NCI-H510A (cell line): ENCODE results near the gene EDDM3A.
"Not testable (repeated sequence)": the region's sequence is repeated elsewhere in the genome, so short reads cannot be mapped to it uniquely, and the experiment has no call there.

Experiments used
- DNase-seq: peaks from one replicate; lab custom pipeline; 2025; lab: John Stamatoyannopoulos, UW

The EDDM3A gene

DNA sequence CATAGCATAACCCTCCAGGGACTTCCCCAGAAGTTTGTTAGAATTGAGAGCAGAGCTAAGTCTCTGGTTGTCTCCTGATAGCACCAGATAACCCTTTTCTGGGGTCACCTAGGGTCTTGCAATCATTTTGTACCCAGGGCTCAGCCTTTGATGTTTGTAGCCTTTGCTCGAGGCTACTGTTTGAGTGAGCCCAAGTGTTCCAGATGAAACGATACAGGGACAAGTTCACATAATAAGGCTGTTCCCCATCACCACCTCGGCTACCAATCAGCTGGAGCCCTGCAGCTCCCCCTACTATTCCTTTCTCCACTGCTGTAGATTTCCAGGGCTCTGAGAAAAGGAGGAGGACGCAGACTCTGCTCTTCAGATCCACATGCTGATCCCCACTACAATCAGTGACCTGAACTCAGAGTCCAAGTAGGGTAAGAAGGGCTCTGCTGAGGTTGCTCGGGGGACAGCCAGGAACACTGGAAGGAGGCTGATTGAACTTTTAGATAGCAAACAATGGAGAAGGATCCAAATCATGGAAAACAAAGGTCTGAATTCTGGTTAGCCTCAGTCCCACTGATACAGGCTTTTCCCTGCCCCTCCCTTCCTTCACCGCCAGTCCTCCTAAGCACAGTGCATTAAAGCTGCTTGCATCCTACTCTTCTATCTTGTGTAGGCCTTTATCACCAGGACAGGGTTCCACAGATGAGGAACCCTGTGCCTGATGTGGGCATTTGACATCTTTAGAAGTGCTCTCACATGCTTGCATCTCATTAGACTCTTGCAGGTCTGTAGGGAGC lies at the start of gene EDDM3A:
Gene EDDM3A (plus strand): TSS at position 317 of the 788 bp plus-strand sequence. CDS start 1,694 bp downstream, outside the sequence.
- no peak for DNase-seq

- no peak for DNase-seq
These were observed 48.9 kb upstream of the EDDM3A start for GRCh38 chr14:20696764-20697163.

DNA sequence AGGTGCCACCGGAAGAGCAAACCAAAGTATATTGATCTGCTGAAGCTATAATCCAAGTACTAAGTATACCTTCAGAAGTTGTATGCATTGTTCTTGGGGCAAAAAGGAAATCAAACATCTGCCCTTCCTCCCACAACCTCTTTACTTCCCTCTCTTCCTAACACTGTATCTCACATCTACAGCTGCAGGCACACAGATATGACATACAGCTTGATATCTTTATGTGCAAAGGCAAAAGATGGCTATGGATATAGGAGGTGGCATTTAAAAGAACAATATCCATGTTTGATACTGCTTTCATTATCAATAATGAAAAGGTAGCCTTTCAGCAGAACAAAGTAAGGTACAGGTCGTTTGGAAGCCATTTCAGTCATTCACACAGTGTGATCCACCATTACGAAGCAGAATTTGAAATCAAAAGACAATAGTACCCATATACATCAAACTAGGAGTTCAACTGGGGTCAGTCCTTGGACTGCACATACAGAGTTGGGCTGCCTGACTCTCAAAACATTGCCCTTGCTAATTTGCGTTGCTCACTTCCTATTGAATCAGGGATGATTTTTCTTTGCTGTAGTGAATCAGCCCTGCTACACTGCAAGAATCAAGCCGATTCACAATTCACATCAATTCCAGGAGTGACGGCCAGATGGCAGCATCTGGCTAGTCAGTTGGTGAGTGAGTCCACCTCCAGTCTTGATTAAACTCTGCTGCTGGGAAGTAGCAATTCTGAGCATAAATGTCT lies 48.2 kb upstream of the EDDM3A start:
- DNase-seq: no peak

GRCh38 chr14:20698018-20698329 lies 47.7 kb upstream of the EDDM3A start:
- no peak for DNase-seq

GRCh38 chr14:20698934-20699333 lies 46.8 kb upstream of the EDDM3A start:
- DNase-seq: no peak

DNA sequence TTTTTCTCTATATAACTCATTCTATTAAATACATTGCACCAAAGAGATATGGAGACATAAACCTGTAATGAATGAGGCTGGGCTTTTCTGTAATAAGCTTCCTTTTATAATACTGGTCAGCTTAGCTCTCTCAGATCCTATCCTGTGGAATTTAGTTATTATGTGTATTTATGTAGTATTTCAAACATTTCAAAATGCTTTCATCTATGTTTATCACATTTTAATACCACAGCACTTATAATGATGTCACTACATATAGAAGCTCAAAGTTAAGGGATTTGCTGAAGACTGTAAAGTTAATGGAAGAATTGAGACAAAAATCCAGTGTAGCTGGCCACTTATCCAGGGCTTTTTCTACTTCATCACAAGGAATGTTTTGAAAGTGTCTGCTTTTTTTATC lies 45.8 kb upstream of the EDDM3A start:
- no peak for DNase-seq

DNA sequence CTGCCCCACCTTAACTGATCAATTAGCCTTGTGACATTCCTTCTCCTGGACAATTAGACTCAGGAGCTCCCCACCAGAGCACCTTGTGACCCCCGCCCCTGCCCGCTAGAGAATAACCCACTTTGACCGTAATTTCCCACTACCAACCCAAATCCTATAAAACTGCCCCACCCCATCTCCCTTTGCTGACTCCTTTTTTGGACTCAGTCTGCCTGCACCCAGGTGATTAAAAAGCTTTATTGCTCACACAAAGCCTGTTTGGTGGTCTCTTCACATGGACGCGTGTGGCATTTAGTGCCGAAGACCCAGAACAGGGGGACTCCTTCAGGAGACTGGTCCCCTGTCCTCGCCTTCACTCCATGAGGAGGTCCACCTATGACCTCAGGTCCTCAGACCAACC lies 44.7 kb upstream of the EDDM3A start:
- not testable (repeated sequence) for DNase-seq

- DNase-seq: no peak
These were observed 38.9 kb upstream of the EDDM3A start for GRCh38 chr14:20706657-20707355.

GRCh38 chr14:20707622-20708021 lies 38.1 kb upstream of the EDDM3A start:
- DNase-seq: no peak

DNA sequence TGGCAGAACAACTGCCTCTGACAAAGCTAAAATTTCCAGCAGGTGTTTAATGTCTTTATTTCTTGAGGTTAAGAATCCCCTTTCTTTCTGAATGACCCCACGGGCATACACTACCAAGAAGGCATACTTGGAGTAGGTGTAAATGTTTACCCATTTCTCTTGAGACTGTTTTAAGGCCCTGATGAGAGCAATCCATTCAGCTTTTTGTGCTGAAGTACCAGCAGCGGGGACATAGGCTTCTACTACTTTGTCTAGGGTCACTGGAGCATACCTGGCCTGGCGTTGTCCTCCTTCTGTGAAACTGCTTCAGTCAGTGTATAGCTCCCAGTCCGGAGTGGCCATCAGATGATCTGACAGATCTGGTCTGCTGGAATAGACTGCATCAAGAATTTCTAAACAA lies 34.4 kb upstream of the EDDM3A start:
- DNase-seq: no peak

- no peak for DNase-seq
These were observed 34.0 kb upstream of the EDDM3A start for GRCh38 chr14:20711685-20712084.

DNA sequence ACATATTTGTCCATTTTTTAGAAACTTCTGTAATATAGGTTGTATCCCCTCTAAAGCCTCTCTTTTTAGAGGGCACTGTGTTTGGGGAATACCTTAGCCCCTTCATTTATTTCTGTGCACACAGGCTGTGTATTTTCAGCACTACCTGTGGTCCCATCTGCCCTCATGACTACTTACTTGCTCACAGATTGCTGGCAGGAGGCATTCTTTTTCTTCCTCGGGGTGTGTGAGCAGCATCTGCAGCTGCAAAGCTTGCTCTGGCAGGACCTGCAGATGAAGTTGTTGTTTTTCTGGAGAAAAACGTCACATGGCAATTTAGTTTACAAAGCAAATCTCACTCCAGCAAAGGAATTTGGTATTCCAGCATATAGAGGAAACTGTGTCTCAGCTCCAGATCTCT lies 32.8 kb upstream of the EDDM3A start:
- DNase-seq: no peak

GRCh38 chr14:20714593-20715250 lies 31.0 kb upstream of the EDDM3A start:
- DNase-seq: no peak

DNA sequence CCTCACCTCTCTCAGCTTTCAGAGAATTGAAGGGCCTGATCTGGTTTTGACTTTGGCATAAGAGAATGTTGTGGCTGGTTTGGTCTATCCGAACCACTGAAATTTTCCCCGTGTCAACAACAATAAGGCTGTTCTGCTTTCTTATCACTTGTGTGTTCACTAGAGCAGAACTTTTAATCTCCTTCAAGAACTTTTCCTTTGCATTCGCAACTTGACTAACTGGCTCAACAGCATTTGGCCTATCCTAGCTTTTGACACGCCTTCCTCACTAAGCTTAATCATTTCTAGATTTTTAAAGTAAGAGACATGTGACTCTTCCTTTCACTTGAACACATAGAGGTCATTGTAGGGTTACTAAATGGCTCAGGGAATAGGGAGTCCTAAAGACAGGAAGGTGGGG lies 25.9 kb upstream of the EDDM3A start:
- DNase-seq: no peak

DNA sequence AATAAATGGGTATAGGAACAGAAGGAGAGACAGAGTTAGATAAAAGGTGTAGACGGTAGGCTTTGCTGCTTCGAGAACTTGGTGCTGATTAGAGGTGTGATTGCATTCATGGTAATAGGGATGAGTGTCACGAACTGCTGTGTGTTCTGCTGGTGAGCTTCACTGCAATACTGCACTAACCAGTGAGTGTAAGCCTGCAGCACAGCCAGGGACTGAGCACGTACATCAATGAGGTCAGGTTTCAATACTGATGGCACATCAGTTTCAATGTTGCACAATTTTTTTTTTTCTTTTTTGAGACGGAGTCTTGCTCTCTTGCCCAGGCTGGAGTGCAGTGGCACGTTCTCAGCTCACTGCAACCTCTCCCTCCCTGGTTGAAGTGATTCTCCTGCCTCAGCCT lies 24.9 kb upstream of the EDDM3A start:
- DNase-seq: no peak

DNA sequence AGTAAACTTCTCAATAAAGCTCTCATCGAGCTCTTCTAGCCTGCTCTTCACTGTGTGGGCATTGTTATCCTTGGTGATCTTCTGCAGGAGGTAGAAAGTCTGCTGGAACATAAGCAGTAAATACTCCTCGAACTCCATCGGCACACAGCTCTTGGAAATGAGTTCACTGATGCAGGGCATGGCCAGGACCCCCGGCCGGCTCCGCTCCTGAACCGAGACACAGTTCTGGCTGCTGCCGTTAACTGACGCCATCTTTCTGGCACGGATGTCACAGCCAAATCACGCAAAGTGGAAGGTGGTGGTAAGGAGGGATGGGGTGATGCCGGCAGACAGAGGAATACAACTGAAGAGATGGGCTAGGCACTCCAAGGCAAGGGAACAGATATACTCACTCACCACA lies 23.7 kb upstream of the EDDM3A start:
- no peak for DNase-seq

- no peak for DNase-seq
These were observed 22.2 kb upstream of the EDDM3A start for GRCh38 chr14:20723488-20723887.

DNA sequence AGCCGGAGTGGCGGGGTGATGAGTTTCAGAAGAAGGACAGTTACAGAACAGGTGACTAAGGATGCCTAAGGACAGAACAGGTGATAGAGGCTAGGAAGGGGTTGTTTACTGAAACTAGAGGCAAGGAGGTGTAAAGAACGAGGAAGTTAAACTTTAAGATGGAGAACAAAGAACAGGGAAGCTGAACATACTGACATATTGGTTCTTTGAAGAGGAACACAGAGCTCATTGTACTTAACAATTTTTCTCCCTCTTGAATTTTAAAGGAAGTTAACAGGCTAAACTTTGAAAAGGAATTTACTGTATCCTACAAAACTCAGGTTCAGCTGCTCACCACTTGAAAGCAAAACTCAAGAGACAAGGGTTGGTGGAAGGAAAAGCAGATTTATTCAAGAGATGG lies 19.6 kb upstream of the EDDM3A start:
- DNase-seq: not testable (repeated sequence)

GRCh38 chr14:20726531-20726930 lies 19.2 kb upstream of the EDDM3A start:
- no peak for DNase-seq

- DNase-seq: no peak
These were observed 14.8 kb upstream of the EDDM3A start for GRCh38 chr14:20730891-20731290.

GRCh38 chr14:20732477-20732876 lies 13.2 kb upstream of the EDDM3A start:
- DNase-seq: no peak

DNA sequence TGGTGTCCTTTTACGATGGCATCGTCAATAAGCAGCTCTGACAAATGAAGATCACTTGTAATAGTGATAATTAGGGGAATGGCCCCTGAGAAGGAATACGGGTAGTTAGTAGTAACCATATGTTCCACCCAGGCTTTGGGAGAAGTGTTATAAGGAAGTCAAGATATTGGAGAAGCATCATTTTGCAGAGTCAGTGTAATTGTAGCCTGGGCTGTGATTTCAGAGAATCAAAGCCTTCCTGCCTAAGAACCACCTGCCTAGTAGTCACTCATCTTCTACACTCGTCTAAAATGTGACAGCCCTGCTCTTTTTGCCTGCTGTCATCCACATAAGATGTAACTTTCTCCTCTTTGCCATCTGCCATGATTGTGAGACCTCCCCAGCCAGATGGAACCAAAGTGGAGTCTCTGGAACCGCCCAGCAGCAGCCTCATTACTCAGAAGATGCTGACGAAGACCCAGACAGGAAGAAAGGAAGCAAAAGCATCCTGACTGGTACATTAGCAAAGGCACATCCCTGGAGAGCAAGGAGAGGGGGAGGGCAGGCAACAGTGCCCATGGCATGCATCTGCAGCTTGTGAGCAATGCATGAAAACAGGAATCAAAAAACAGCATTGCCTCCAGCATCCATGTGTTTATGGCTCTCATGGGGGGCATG lies 12.6 kb upstream of the EDDM3A start:
- DNase-seq: no peak
